H1 (cell line): ENCODE measurements around the gene SMIM44. TPM values are rescaled to one million over a fixed set of nuclear protein-coding genes. Genes with fewer than 3 reads are reported as not detected.

Source experiments
- CTCF ChIA-PET: fragments of 300-600 bp; sonication (Branson Sonifier 250); formaldehyde crosslinking; loops from one replicate; lab custom pipeline; 2021; ENCODE audit not compliant: partially characterized antibody; lab: Charles Lee
- POLR2A ChIA-PET: fragments of 300-600 bp; sonication (Branson Sonifier 250); formaldehyde crosslinking; loops from one replicate; lab custom pipeline; 2021; ENCODE audit warnings: inconsistent platforms; ENCODE audit not compliant: partially characterized antibody; lab: Charles Lee
- DNase-seq, 2 experiments: peaks; one replicate each; pipeline versions ENCODE4 v3.0.0 to v3.0.0-alpha.2; 2010 to 2022; ENCODE audit warnings: low spot score in 2 of 2, low read depth in 1 of 2, mixed read lengths in 1 of 2
- FAIRE-seq: peaks from 2 replicates; lab custom pipeline; 2011; peaks lifted over from hg19 to GRCh38; lab: Jason Lieb, UNC
- H2AFZ ChIP-seq: 2 replicates; pipeline ENCODE4 v1.8.1; 2012; ENCODE audit warnings: low read length, inconsistent platforms
- H2AK5ac ChIP-seq: 2 replicates; pipeline ENCODE4 v1.6.1; 2013; ENCODE audit warnings: low read depth, low read length
- H2BK120ac ChIP-seq: replicated peaks from 2 replicates; pipeline ENCODE3; 2013; ENCODE audit warnings: low read depth, low read length, inconsistent platforms
- H2BK12ac ChIP-seq: 2 replicates; pipeline ENCODE4 v1.6.1; 2013; ENCODE audit warnings: low read depth, low read length
- H2BK15ac ChIP-seq: 2 replicates; pipeline ENCODE4 v1.6.1; 2013; ENCODE audit warnings: low read length
- H2BK20ac ChIP-seq: 2 replicates; pipeline ENCODE4 v1.6.1; 2013; ENCODE audit warnings: low read length
- H2BK5ac ChIP-seq: 2 replicates; pipeline ENCODE4 v1.6.1; 2013; ENCODE audit warnings: low read depth, low read length
- H3K14ac ChIP-seq: 2 replicates; pipeline ENCODE4 v1.6.1; 2013; ENCODE audit warnings: inconsistent platforms; ENCODE audit not compliant: insufficient read length
- H3K18ac ChIP-seq: 2 replicates; pipeline ENCODE4 v1.6.1; 2013; ENCODE audit warnings: low read length; ENCODE audit errors: extremely low read depth
- H3K23ac ChIP-seq: 2 replicates; pipeline ENCODE4 v1.6.1; 2013; ENCODE audit warnings: inconsistent platforms; ENCODE audit not compliant: insufficient read length
- H3K23me2 ChIP-seq: 2 replicates; pipeline ENCODE4 v1.6.1; 2013; ENCODE audit warnings: low read depth, low read length
- H3K27ac ChIP-seq: 2 replicates; pipeline ENCODE4 v1.6.1; 2011; ENCODE audit warnings: low read depth, low read length, inconsistent platforms
- H3K27me3 ChIP-seq, 4 experiments: replicated peaks in 1 of 4; 1 replicate in 1 of 4; 2 replicates in 3 of 4; pipeline versions ENCODE4 v1.6.1 to v1.8.1; 2011 to 2013; ENCODE audit warnings: low read length in 3 of 4, mild to moderate bottlenecking in 3 of 4, inconsistent platforms in 2 of 4, mixed read lengths in 2 of 4, moderate library complexity in 1 of 4; ENCODE audit not compliant: control insufficient read depth in 3 of 4, insufficient read depth in 3 of 4; ENCODE audit errors: extremely low read depth in 1 of 4
- H3K36me3 ChIP-seq, 4 experiments: 2 replicates each; pipeline versions ENCODE4 v1.6.1 to v1.8.1; 2011 to 2013; ENCODE audit warnings: mild to moderate bottlenecking in 4 of 4, low read length in 3 of 4, moderate library complexity in 2 of 4, control low read depth in 1 of 4, inconsistent platforms in 1 of 4; ENCODE audit not compliant: insufficient read depth in 4 of 4, control insufficient read depth in 2 of 4
- H3K4ac ChIP-seq: replicated peaks from 2 replicates; pipeline ENCODE3; 2013; ENCODE audit warnings: low read length, low read depth, mixed read lengths, inconsistent platforms; ENCODE audit not compliant: insufficient read length
- H3K4me1 ChIP-seq, 4 experiments: replicated peaks in 1 of 4; 1 replicate in 1 of 4; 2 replicates in 3 of 4; pipeline versions ENCODE4 v1.6.1 to v1.8.1; 2011 to 2013; ENCODE audit warnings: low read length in 3 of 4, inconsistent platforms in 2 of 4, mixed read lengths in 1 of 4; ENCODE audit not compliant: insufficient read depth in 4 of 4, control insufficient read depth in 3 of 4
- H3K4me2 ChIP-seq, 2 experiments: 2 replicates each; pipeline versions ENCODE4 v1.6.1 to v1.8.1; 2011 to 2013; ENCODE audit warnings: low read depth in 2 of 2, low read length in 2 of 2, control low read depth in 1 of 2, inconsistent platforms in 1 of 2, mild to moderate bottlenecking in 1 of 2; ENCODE audit not compliant: insufficient read depth in 1 of 2
- H3K4me3 ChIP-seq, 4 experiments: fragments of 200-600, 300-600 bp in 1 of 4; sonication (generic), shearing (Covaris generic), sonication (Bioruptor Twin) in 1 of 4; 2 replicates each; pipeline versions ENCODE4 v1.5.1 to v1.8.1; 2011 to 2016; ENCODE audit warnings: low read length in 4 of 4, low read depth in 3 of 4, control low read depth in 2 of 4, inconsistent platforms in 2 of 4, mild to moderate bottlenecking in 2 of 4, mixed read lengths in 1 of 4, moderate library complexity in 1 of 4; ENCODE audit not compliant: insufficient read depth in 2 of 4; ENCODE audit errors: extremely low read depth in 1 of 4
- H3K56ac ChIP-seq: replicated peaks from 2 replicates; pipeline ENCODE3; 2013; ENCODE audit warnings: low read depth, mild to moderate bottlenecking, mixed read lengths, low read length, inconsistent platforms; ENCODE audit not compliant: insufficient read length
- H3K79me1 ChIP-seq: 2 replicates; pipeline ENCODE4 v1.6.1; 2013; ENCODE audit warnings: low read depth, low read length, control low read depth
- H3K79me2 ChIP-seq, 2 experiments: 2 replicates each; pipeline versions ENCODE4 v1.6.1 to v1.8.1; 2012 to 2013; ENCODE audit warnings: low read length in 2 of 2, mild to moderate bottlenecking in 2 of 2, inconsistent platforms in 1 of 2; ENCODE audit not compliant: insufficient read depth in 2 of 2, control insufficient read depth in 1 of 2
- H3K9ac ChIP-seq, 4 experiments: replicated peaks in 1 of 4; 1 replicate in 1 of 4; 2 replicates in 3 of 4; pipeline versions ENCODE4 v1.6.1 to v1.8.1; 2011 to 2013; ENCODE audit warnings: low read depth in 3 of 4, low read length in 3 of 4, control low read depth in 2 of 4, mild to moderate bottlenecking in 2 of 4, moderate library complexity in 2 of 4, inconsistent platforms in 1 of 4; ENCODE audit errors: extremely low read depth in 1 of 4
- H3K9me3 ChIP-seq, 2 experiments: 2 replicates each; pipeline versions ENCODE4 v1.6.1 to v1.8.1; 2012 to 2013; ENCODE audit warnings: mild to moderate bottlenecking in 2 of 2, moderate library complexity in 2 of 2, control low read depth in 1 of 2, inconsistent platforms in 1 of 2, low read depth in 1 of 2, low read length in 1 of 2, mixed read lengths in 1 of 2; ENCODE audit not compliant: insufficient read depth in 2 of 2
- H4K20me1 ChIP-seq, 2 experiments: replicated peaks in 1 of 2; 2 replicates each; pipeline versions ENCODE3 to v1.8.1; 2011 to 2013; ENCODE audit warnings: inconsistent platforms in 2 of 2, low read length in 2 of 2, mild to moderate bottlenecking in 1 of 2; ENCODE audit not compliant: insufficient read depth in 2 of 2, control insufficient read depth in 1 of 2
- H4K5ac ChIP-seq: 2 replicates; pipeline ENCODE4 v1.6.1; 2013; ENCODE audit warnings: low read length, low read depth, mixed read lengths, inconsistent platforms; ENCODE audit not compliant: insufficient read length
- H4K8ac ChIP-seq: 2 replicates; pipeline ENCODE4 v1.8.0; 2013; ENCODE audit warnings: mild to moderate bottlenecking, moderate library complexity, low read length, inconsistent platforms; ENCODE audit not compliant: insufficient read depth; ENCODE audit errors: extremely low read depth
- H4K91ac ChIP-seq: replicated peaks from 2 replicates; pipeline ENCODE3; 2013; ENCODE audit warnings: low read length, mixed read lengths, inconsistent platforms; ENCODE audit not compliant: insufficient read length
- CEBPB ChIP-seq: IDR thresholded peaks from 2 replicates; pipeline ENCODE4 v1.6.1; 2012; ENCODE audit warnings: low read depth, low read length
- CHD2 ChIP-seq: IDR thresholded peaks from 2 replicates; pipeline ENCODE4 v1.6.1; 2012; ENCODE audit warnings: low read length, improper control_type of control experiment
- HDAC6 ChIP-seq: IDR thresholded peaks from one replicate; pipeline ENCODE4 v1.7.1; 2012; ENCODE audit warnings: low read depth, mild to moderate bottlenecking, inconsistent platforms, low read length, moderate library complexity
- KDM4A ChIP-seq: IDR thresholded peaks from one replicate; pipeline ENCODE4 v1.7.1; 2012; ENCODE audit warnings: low read depth, mild to moderate bottlenecking, moderate library complexity, low read length, inconsistent platforms; ENCODE audit not compliant: severe bottlenecking
- NANOG ChIP-seq: IDR thresholded peaks from 2 replicates; pipeline ENCODE4 v1.6.1; 2011; ENCODE audit warnings: low read length, low read depth, mild to moderate bottlenecking, inconsistent platforms; ENCODE audit not compliant: insufficient read depth, poor library complexity, severe bottlenecking
- RBBP5 ChIP-seq: IDR thresholded peaks from 2 replicates; pipeline ENCODE4 v1.7.1; 2012; ENCODE audit warnings: low read depth, mild to moderate bottlenecking, inconsistent platforms, low read length, moderate library complexity, borderline replicate concordance
- TEAD4 ChIP-seq: IDR thresholded peaks from 2 replicates; pipeline ENCODE4 v1.6.1; 2012; ENCODE audit warnings: low read depth, low read length, inconsistent platforms, mixed read lengths
- WGBS, 2 experiments: shearing (Covaris generic) in 1 of 2; methylation state at CpG; one replicate each; pipeline versions ENCODE4 v1.1.6 to v1.1.7; 2013 to 2015; ENCODE audit warnings: low lambda C conversion rate in 2 of 2, mixed read lengths in 2 of 2, inconsistent platforms in 1 of 2, low coverage in 1 of 2, missing lambda C conversion rate in 1 of 2; ENCODE audit not compliant: insufficient replicate concordance in 2 of 2, insufficient coverage in 1 of 2, insufficient read length in 1 of 2; ENCODE audit errors: extremely low coverage in 1 of 2, missing lambda C conversion rate in 1 of 2; 5-methylcytosine and 5-hydroxymethylcytosine counted together
- polyA plus RNA-seq, 7 experiments: library from polyadenylated mRNA; depleted of rRNA in 3 of 7; stranded (reverse) in 5 of 7; unstranded in 2 of 7; fragments of >200 nt in 5 of 7; fragments of 200-250 nt in 2 of 7; gene quantifications; 1 replicate in 5 of 7; 2 replicates in 1 of 7; 4 replicates in 1 of 7; pipeline versions ENCODE4 v1.2.1 to v1.2.3, GENCODE V29; 2011 to 2013; ENCODE audit warnings: missing spikeins in 2 of 7, mixed read lengths in 2 of 7
- total RNA-seq: library from RNA; stranded (reverse); fragmentation: NEBNext Ultra II Directional; extraction: Animal tissue kit (Norgen Biotek cat#: 25700); gene quantifications from 2 replicates; pipeline ENCODE4 v1.2.1, GENCODE V29; 2021

Gene SMIM44
- total and polyA plus RNA-seq, 2 of the 8 experiments (the other 6 are each of a cell fraction or from before 2014, with no cell fraction given): not detected

- Histone ChIP-seq H4K91ac (no peak overlapping the region), H3K4ac (no peak overlapping the region), H3K4me3 (no peak overlapping the region), H2BK20ac (no peak overlapping the region), H2AFZ (no peak overlapping the region), H2BK15ac (no peak overlapping the region), H3K9ac (no peak overlapping the region), H3K23me2 (peaks cover 9% of the 10 kb centered on the region; the same call in 1 of the 2 replicates), H3K4me1 (no peaks in the 10 kb centered on the region; a peak in 1 of 7 replicates), H3K23ac (no peak overlapping the region), H2AK5ac (no peak overlapping the region), H3K4me2 (no peak overlapping the region), H3K27me3 (no peaks in the 10 kb centered on the region), H2BK12ac (no peak overlapping the region), H2BK120ac (no peak overlapping the region), H3K79me2 (peaks cover 0 to 1% of the 10 kb centered on the region in 2 experiments; a peak in 1 of 4 replicates), H3K27ac (no peak overlapping the region), H4K5ac (no peak overlapping the region), H3K9me3 (no peaks in the 10 kb centered on the region), H3K79me1 (no peaks in the 10 kb centered on the region), H4K8ac (no peak overlapping the region), H3K18ac (no peak overlapping the region), H4K20me1 (peaks cover 0 to 9% of the 10 kb centered on the region in 2 experiments), H3K56ac (no peak overlapping the region), H2BK5ac (no peak overlapping the region), H3K14ac (no peak overlapping the region), H3K36me3 (peaks cover 6 to 22% (median 14%) of the 10 kb centered on the region in 4 experiments; a peak in 6 of 8 replicates)
- no peak for FAIRE-seq
- ChIA-PET POLR2A (interaction anchor here (0.9 to 4.3 kb wide), 6 partner anchors 10 to 34 kb away, joined by 3 to 30 read pairs (median 4); partner anchors contain the start of gene TEKTIP1), CTCF (interaction anchor here (0.6 to 2.2 kb wide), 11 partner anchors 8 to 132 kb away, joined by 3 to 16 read pairs (median 4); partner anchors contain the start of gene TEKTIP1)
- TF ChIP-seq NANOG (no peak), TEAD4 (no peak), KDM4A (no peak), CEBPB (no peak), CHD2 (no peak), RBBP5 (no peak), HDAC6 (no peak)
- WGBS, 2 experiments: 92% methylated on average over 20 of the region's 21 CpGs; no CpG with 5 or more reads in 1 of the 2 experiments
- no peak for DNase-seq
Measured at GRCh38 chr19:3527238-3527910, 44.1 kb upstream of the SMIM44 start.
